GM18511 (cell line): ENCODE results near the gene SLX9.
"Not testable (repeated sequence)": the region's sequence is repeated elsewhere in the genome, so short reads cannot be mapped to it uniquely, and the experiment has no call there.

ENCODE experiments used
- ATAC-seq: cut with Tn5 transposase; IDR thresholded peaks from one replicate; pipeline ENCODE4 v1.9.1; 2021; ENCODE audit warnings: mild to moderate bottlenecking, moderate library complexity; ENCODE audit not compliant: unreplicated experiment

The SLX9 gene

GRCh38 chr21:44974676-44975075 lies 34.8 kb downstream of the SLX9 start:
- ATAC-seq: no peak

- ATAC-seq: no peak
These were observed 36.1 kb downstream of the SLX9 start for GRCh38 chr21:44975720-44976555.

GRCh38 chr21:44976556-44977393 lies 36.9 kb downstream of the SLX9 start:
- ATAC-seq: not testable (repeated sequence)

- no peak for ATAC-seq
These were observed 37.9 kb downstream of the SLX9 start for GRCh38 chr21:44977616-44978340.

- ATAC-seq: no peak
These were observed 40.1 kb downstream of the SLX9 start for GRCh38 chr21:44979687-44980561.

- ATAC-seq: no peak
These were observed 41.0 kb downstream of the SLX9 start for GRCh38 chr21:44980562-44981489.

- no peak for ATAC-seq
These were observed 42.9 kb downstream of the SLX9 start for GRCh38 chr21:44982558-44983250.

- no peak for ATAC-seq
These were observed 43.8 kb downstream of the SLX9 start for GRCh38 chr21:44983421-44984206.

GRCh38 chr21:44984428-44984791 lies 44.6 kb downstream of the SLX9 start:
- ATAC-seq: no peak

- no peak for ATAC-seq
These were observed 45.1 kb downstream of the SLX9 start for GRCh38 chr21:44984792-44985440.

- no peak for ATAC-seq
These were observed 45.9 kb downstream of the SLX9 start for GRCh38 chr21:44985441-44986401.

- no peak for ATAC-seq
These were observed 46.9 kb downstream of the SLX9 start for GRCh38 chr21:44986471-44987291.

GRCh38 chr21:44987301-44987885 lies 47.6 kb downstream of the SLX9 start:
- ATAC-seq: no peak

GRCh38 chr21:44987886-44988606 lies 48.2 kb downstream of the SLX9 start:
- ATAC-seq: no peak
